GM18907 (cell line): ENCODE data around the gene GOLGA8O.
"Not testable (repeated sequence)": the region's sequence is repeated elsewhere in the genome, so short reads cannot be mapped to it uniquely, and the experiment has no call there.

Experiments
- ATAC-seq: cut with Tn5 transposase; IDR thresholded peaks from one replicate; pipeline ENCODE4 v1.9.1; 2021; ENCODE audit warnings: mild to moderate bottlenecking, moderate library complexity; ENCODE audit not compliant: unreplicated experiment

Gene GOLGA8O

GRCh38 chr15:32455534-32455933, at the start of gene GOLGA8O:
Gene GOLGA8O (minus strand): TSS chr15:32455634. CDS start chr15:32455536, 98 bp downstream.
- not testable (repeated sequence) for ATAC-seq

GRCh38 chr15:32504152-32504811, 48.8 kb upstream of the GOLGA8O start:
- ATAC-seq: not testable (repeated sequence)

GRCh38 chr15:32502946-32503345, 47.5 kb upstream of the GOLGA8O start:
- ATAC-seq: not testable (repeated sequence)

GRCh38 chr15:32492768-32493167, 37.3 kb upstream of the GOLGA8O start:
- ATAC-seq: not testable (repeated sequence)

GRCh38 chr15:32486474-32486873, 31.0 kb upstream of the GOLGA8O start:
- ATAC-seq: not testable (repeated sequence)

- ATAC-seq: not testable (repeated sequence)
Observed at GRCh38 chr15:32483377-32483776, 27.9 kb upstream of the GOLGA8O start.

GRCh38 chr15:32481683-32482082, 26.2 kb upstream of the GOLGA8O start:
- not testable (repeated sequence) for ATAC-seq

GRCh38 chr15:32468076-32468475, 12.6 kb upstream of the GOLGA8O start:
- ATAC-seq: not testable (repeated sequence)

GRCh38 chr15:32440445-32440977, 14.9 kb downstream of the GOLGA8O start:
- ATAC-seq: not testable (repeated sequence)

- ATAC-seq: not testable (repeated sequence)
Observed at GRCh38 chr15:32434102-32434963, 21.1 kb downstream of the GOLGA8O start.

GRCh38 chr15:32427635-32428034, 27.8 kb downstream of the GOLGA8O start:
- not testable (repeated sequence) for ATAC-seq

- not testable (repeated sequence) for ATAC-seq
Observed at GRCh38 chr15:32426511-32426910, 28.9 kb downstream of the GOLGA8O start.

GRCh38 chr15:32407903-32408302, 47.5 kb downstream of the GOLGA8O start:
- ATAC-seq: not testable (repeated sequence)

- ATAC-seq: not testable (repeated sequence)
Observed at GRCh38 chr15:32403192-32403591, 52.2 kb downstream of the GOLGA8O start, which contains the start of gene GOLGA8K. Gene GOLGA8K (minus strand): TSS chr15:32403292. CDS start chr15:32403194, 98 bp downstream.

- not testable (repeated sequence) for ATAC-seq
Observed at GRCh38 chr15:32396522-32396921, 58.9 kb downstream of the GOLGA8O start.
